GM12878 (cell line): Measurements from ENCODE around the gene SLC2A1. TPM values are rescaled to one million over a fixed set of nuclear protein-coding genes. Genes with fewer than 3 reads are reported as not detected.

ENCODE experiments used
- ATAC-seq: fragments of 200-7000 bp; cut with Tn5 transposase; 3 replicates; pipeline ENCODE4 v1.9.1; 2020; ENCODE audit warnings: mild to moderate bottlenecking, moderate library complexity
- BruUV-seq: library from RNA; stranded (reverse); fragments of 400-500 nt; replicated peaks from 2 replicates; lab custom pipeline; 2021; lab: Mats Ljungman, UMichigan
- CTCF ChIA-PET: fragments of 300-600 bp; sonication (Branson Sonifier 250); formaldehyde crosslinking; extraction: SDS; loops from one replicate; lab custom pipeline; 2021; ENCODE audit warnings: inconsistent platforms; lab: Yijun Ruan, JAX
- POLR2A ChIA-PET: fragments of 350-600 bp; formaldehyde crosslinking; extraction: SDS; loops from one replicate; lab custom pipeline; 2021; ENCODE audit warnings: inconsistent platforms; lab: Charles Lee
- RAD21 ChIA-PET: fragments of 300-600 bp; sonication (Branson Sonifier 250); formaldehyde crosslinking; loops from one replicate; lab custom pipeline; 2023; ENCODE audit warnings: antibody characterized with exemption; ENCODE audit not compliant: unreplicated experiment; lab: Charles Lee
- SMC1A ChIA-PET: fragments of 300-600 bp; sonication (Branson Sonifier 250); formaldehyde crosslinking; loops from one replicate; lab custom pipeline; 2023; ENCODE audit not compliant: unreplicated experiment, uncharacterized antibody; lab: Charles Lee
- DNase-seq: peaks from one replicate; pipeline ENCODE4 v3.0.0-alpha.2; 2011; ENCODE audit warnings: low read depth, low spot score
- FAIRE-seq: peaks from 3 replicates; lab custom pipeline; 2011; peaks lifted over from hg19 to GRCh38; lab: Jason Lieb, UNC
- H2AFZ ChIP-seq: 2 replicates; pipeline ENCODE4 v1.6.0; 2011; ENCODE audit warnings: low read depth, low read length, control low read depth; ENCODE audit not compliant: control insufficient read depth
- H3K27ac ChIP-seq: 2 replicates; pipeline ENCODE4 v1.5.1; 2011; ENCODE audit warnings: control low read depth; ENCODE audit not compliant: control insufficient read depth, insufficient read depth
- H3K27me3 ChIP-seq, 2 experiments: replicated peaks in 1 of 2; 2 replicates each; pipeline versions ENCODE4 v1.6.0 to v1.6.1; 2011; ENCODE audit warnings: low read length in 1 of 2; ENCODE audit not compliant: control insufficient read depth in 2 of 2, insufficient read depth in 2 of 2
- H3K36me3 ChIP-seq, 2 experiments: 2 replicates each; pipeline ENCODE4 v1.5.1; 2011; ENCODE audit warnings: low read length in 1 of 2; ENCODE audit not compliant: control insufficient read depth in 2 of 2, insufficient read depth in 2 of 2
- H3K4me1 ChIP-seq: 2 replicates; pipeline ENCODE4 v1.6.1; 2011; ENCODE audit warnings: mild to moderate bottlenecking, low read length, moderate library complexity, mixed read lengths; ENCODE audit not compliant: control insufficient read depth, insufficient read depth
- H3K4me2 ChIP-seq: 2 replicates; pipeline ENCODE4 v1.6.0; 2011; ENCODE audit warnings: control low read depth; ENCODE audit not compliant: control insufficient read depth, insufficient read depth
- H3K4me3 ChIP-seq: fragments of 200-600 bp; sonication (generic); 2 replicates; pipeline ENCODE4 v1.5.1; 2016
- H3K79me2 ChIP-seq: 2 replicates; pipeline ENCODE4 v1.6.0; 2011; ENCODE audit warnings: low read length; ENCODE audit not compliant: control insufficient read depth, insufficient read depth
- H3K9ac ChIP-seq: 2 replicates; pipeline ENCODE4 v1.8.0; 2011; ENCODE audit warnings: low read length, control low read depth, mixed read lengths; ENCODE audit not compliant: control insufficient read depth, insufficient read depth
- H3K9me3 ChIP-seq: replicated peaks from 3 replicates; pipeline ENCODE4 v1.5.1; 2011; ENCODE audit warnings: mild to moderate bottlenecking, low read length; ENCODE audit not compliant: control insufficient read depth, insufficient read depth
- H4K20me1 ChIP-seq: 2 replicates; pipeline ENCODE4 v1.6.0; 2011; ENCODE audit not compliant: control insufficient read depth, insufficient read depth
- GATAD2B ChIP-seq: fragments of 450-650 bp; conservative IDR thresholded peaks from 2 replicates; pipeline ENCODE4 v1.6.1; 2017; ENCODE audit warnings: low read depth, mild to moderate bottlenecking, moderate library complexity
- KLF5 ChIP-seq: fragments of 450-650 bp; IDR thresholded peaks from 2 replicates; pipeline ENCODE4 v1.6.1; 2014; ENCODE audit warnings: mild to moderate bottlenecking; ENCODE audit not compliant: partially characterized antibody
- MEF2B ChIP-seq: fragments of 450-650 bp; IDR thresholded peaks from 2 replicates; pipeline ENCODE4 v1.6.1; 2018; ENCODE audit warnings: mild to moderate bottlenecking, moderate library complexity; ENCODE audit not compliant: partially characterized antibody, poor library complexity, severe bottlenecking
- NR2C2 ChIP-seq: IDR thresholded peaks from 2 replicates; pipeline ENCODE4 v1.6.1; 2011; ENCODE audit warnings: borderline replicate concordance, low read depth; ENCODE audit not compliant: control insufficient read depth, insufficient read length
- RAD21 ChIP-seq: IDR thresholded peaks from 2 replicates; pipeline ENCODE4 v1.6.1; 2011; ENCODE audit warnings: mild to moderate bottlenecking, low read depth, low read length, moderate library complexity; ENCODE audit not compliant: insufficient read depth
- RUNX3 ChIP-seq: IDR thresholded peaks from 2 replicates; pipeline ENCODE4 v1.6.1; 2012; ENCODE audit warnings: low read length, inconsistent platforms
- SIN3A ChIP-seq: IDR thresholded peaks from 2 replicates; pipeline ENCODE4 v1.6.1; 2012; ENCODE audit warnings: low read depth, low read length, improper control_type of control experiment
- SMAD5 ChIP-seq: IDR thresholded peaks from 2 replicates; pipeline ENCODE4 v1.6.1; 2016; ENCODE audit warnings: antibody characterized with exemption, low read depth
- SMC3 ChIP-seq: IDR thresholded peaks from 2 replicates; pipeline ENCODE4 v1.6.1; 2011; ENCODE audit warnings: low read length, improper control_type of control experiment, borderline replicate concordance
- SP1 ChIP-seq: IDR thresholded peaks from one replicate; pipeline ENCODE4 v1.6.1; 2011; ENCODE audit warnings: low read depth, low read length
- YY1 ChIP-seq: IDR thresholded peaks from 2 replicates; pipeline ENCODE4 v1.6.1; 2011; ENCODE audit warnings: low read depth, mild to moderate bottlenecking, low read length
- ZNF217 ChIP-seq: fragments of 450-650 bp; IDR thresholded peaks from 2 replicates; pipeline ENCODE4 v1.6.1; 2017; ENCODE audit warnings: antibody characterized with exemption, mild to moderate bottlenecking
- WGBS: methylation state at CpG from one replicate; pipeline ENCODE4 v1.1.6; 2016; ENCODE audit warnings: low lambda C conversion rate; ENCODE audit not compliant: insufficient replicate concordance, insufficient coverage; ENCODE audit errors: missing lambda C conversion rate; 5-methylcytosine and 5-hydroxymethylcytosine counted together
- in situ Hi-C: fragments of 300-500 bp; cut with MboI; formaldehyde crosslinking; loops from 9 replicates; pipeline ENCODE4 v1.14.3; 2018; ENCODE audit warnings: mixed read lengths
- intact Hi-C: fragments of 100-400 bp; cut with micrococcal nuclease; formaldehyde crosslinking; loops from one replicate; pipeline ENCODE4 v1.14.2; 2022; ENCODE audit not compliant: unreplicated experiment
- polyA plus RNA-seq, 11 experiments: library from polyadenylated mRNA; depleted of rRNA in 4 of 11; unstranded in 6 of 11; stranded (reverse) in 5 of 11; fragments of >200 nt; fragmentation: Nextera tagmentation in 4 of 11; fragmentation: Illumina TruSeq in 1 of 11; extraction: Ambion mirVana in 4 of 11; extraction: Trizol in 1 of 11; gene quantifications; 1 replicate in 1 of 11; 2 replicates in 10 of 11; pipeline versions ENCODE4 v1.2.1 to v1.2.3, GENCODE V29; 2011 to 2016; ENCODE audit warnings: inconsistent platforms in 2 of 11, missing spikeins in 2 of 11, low read depth in 1 of 11
- total RNA-seq, 4 experiments: library from RNA; depleted of rRNA in 3 of 4; stranded (reverse); fragments of >200 nt in 3 of 4; fragmentation: Illumina TruSeq in 1 of 4; extraction: Trizol in 1 of 4; gene quantifications; 2 replicates each; pipeline versions ENCODE4 v1.2.1 to v1.2.3, GENCODE V29; 2013 to 2021
- TF ChIP-seq, protein P1 (sequence below): IDR thresholded peaks from 2 replicates; pipeline ENCODE4 v1.6.1; 2011; ENCODE audit warnings: mild to moderate bottlenecking, low read depth, low read length, moderate library complexity; ENCODE audit not compliant: insufficient replicate concordance
- TF ChIP-seq, protein P2 (sequence below): IDR thresholded peaks from 2 replicates; pipeline ENCODE4 v1.6.1; 2012; ENCODE audit warnings: low read depth, low read length, improper control_type of control experiment
- TF ChIP-seq, protein P3 (sequence below), 3 experiments: IDR thresholded peaks in 2 of 3; conservative IDR thresholded peaks in 1 of 3; 2 replicates each; pipeline ENCODE4 v1.5.1; 2011; ENCODE audit warnings: low read depth in 3 of 3, low read length in 3 of 3, mild to moderate bottlenecking in 3 of 3, control low read depth in 2 of 3, moderate library complexity in 2 of 3, inconsistent platforms in 1 of 3, mixed read lengths in 1 of 3; ENCODE audit not compliant: control insufficient read depth in 2 of 3, insufficient read depth in 1 of 3; ENCODE audit errors: extremely low read depth in 1 of 3

The SLC2A1 gene
- total and polyA plus RNA-seq, 10 of the 15 experiments (the other 5 are each of a cell fraction or from before 2014, with no cell fraction given), result 5.7 to 66.0 (median 44.2) TPM

DNA sequence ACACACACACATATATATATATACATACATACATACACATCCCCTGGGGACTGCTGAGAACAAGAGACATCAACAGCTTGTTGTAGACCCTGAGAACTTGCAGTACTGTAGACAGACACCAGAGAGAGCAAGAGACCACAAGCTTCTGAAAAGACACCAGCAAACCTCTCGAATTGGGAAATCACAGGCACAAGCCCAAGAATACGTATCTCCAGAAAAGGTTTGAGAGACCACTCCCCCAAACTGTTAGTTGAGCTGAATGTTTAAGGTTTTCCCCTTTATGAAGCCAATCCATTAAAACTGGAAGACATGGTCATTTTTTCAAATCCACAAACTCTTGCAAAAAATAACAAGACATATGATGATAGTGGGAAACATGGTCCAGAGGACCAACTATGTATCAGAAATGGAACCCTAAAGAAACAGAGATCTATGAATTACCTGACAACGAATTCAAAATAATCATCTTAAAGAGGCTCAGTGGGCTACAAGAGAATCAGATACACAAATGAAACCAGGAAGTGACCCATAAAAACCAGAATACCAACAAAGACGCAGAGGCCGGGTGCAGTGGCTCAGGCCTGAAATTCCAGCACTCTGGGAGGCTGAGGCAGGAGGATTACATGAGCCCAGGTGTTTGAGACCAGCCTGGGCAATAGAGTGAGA, 45.1 kb downstream of the SLC2A1 start:
- ATAC-seq (peak; percentile 88), FAIRE-seq (peak; percentile 84), DNase-seq (peak; percentile 64)
- no peaks in the 10 kb centered on the region for H3K36me3 ChIP-seq
- no peaks in the 10 kb centered on the region for H3K79me2 ChIP-seq
- in situ Hi-C loops (no loop called here), intact Hi-C loops (loop anchor here (1.0 to 5.0 kb wide), 3 partner anchors 135 to 336 kb away; no protein-coding TSS in a partner anchor)
- H3K4me2 ChIP-seq, result no peak overlapping the region
- no peak overlapping the region; the same call in 1 of the 2 replicates for H2AFZ ChIP-seq
- WGBS, result 27% methylated on average over 5 of the region's 5 CpGs
- SMC1A ChIA-PET, result interaction anchor here (0.6 to 17.7 kb wide), 28 partner anchors 9 to 501 kb away, joined by 3 to 602 read pairs (median 3); partner anchors contain the start of genes C1orf50, ERMAP, P3H1 and ZNF691
- no peaks in the 10 kb centered on the region for H3K27me3 ChIP-seq
- CTCF ChIA-PET, result interaction anchor here (0.5 to 10.3 kb wide), 35 partner anchors 9 to 340 kb away, joined by 3 to 383 read pairs (median 4); partner anchors contain the start of genes C1orf50, ERMAP, P3H1 and SVBP
- BruUV-seq, result no TSS peak
- TF ChIP-seq, protein P1, sequence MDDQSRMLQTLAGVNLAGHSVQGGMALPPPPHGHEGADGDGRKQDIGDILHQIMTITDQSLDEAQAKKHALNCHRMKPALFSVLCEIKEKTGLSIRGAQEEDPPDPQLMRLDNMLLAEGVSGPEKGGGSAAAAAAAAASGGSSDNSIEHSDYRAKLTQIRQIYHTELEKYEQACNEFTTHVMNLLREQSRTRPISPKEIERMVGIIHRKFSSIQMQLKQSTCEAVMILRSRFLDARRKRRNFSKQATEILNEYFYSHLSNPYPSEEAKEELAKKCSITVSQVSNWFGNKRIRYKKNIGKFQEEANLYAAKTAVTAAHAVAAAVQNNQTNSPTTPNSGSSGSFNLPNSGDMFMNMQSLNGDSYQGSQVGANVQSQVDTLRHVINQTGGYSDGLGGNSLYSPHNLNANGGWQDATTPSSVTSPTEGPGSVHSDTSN, result no peak
- TF ChIP-seq YY1, result 0 out of 2 replicates have a peak, but pooled peaks have one; percentile 21
- TF ChIP-seq RUNX3, result peak; percentile 38; the same call in 1 of the 2 replicates
- TF ChIP-seq NR2C2, result no peak
- peak; percentile 91 for TF ChIP-seq RAD21
- no peak for TF ChIP-seq SMAD5
- TF ChIP-seq SP1, result no peak
- TF ChIP-seq, protein P2, sequence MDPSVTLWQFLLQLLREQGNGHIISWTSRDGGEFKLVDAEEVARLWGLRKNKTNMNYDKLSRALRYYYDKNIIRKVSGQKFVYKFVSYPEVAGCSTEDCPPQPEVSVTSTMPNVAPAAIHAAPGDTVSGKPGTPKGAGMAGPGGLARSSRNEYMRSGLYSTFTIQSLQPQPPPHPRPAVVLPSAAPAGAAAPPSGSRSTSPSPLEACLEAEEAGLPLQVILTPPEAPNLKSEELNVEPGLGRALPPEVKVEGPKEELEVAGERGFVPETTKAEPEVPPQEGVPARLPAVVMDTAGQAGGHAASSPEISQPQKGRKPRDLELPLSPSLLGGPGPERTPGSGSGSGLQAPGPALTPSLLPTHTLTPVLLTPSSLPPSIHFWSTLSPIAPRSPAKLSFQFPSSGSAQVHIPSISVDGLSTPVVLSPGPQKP, result no peak
- peak; percentile 54 for TF ChIP-seq MEF2B
- no peak for TF ChIP-seq GATAD2B
- TF ChIP-seq, protein P3, sequence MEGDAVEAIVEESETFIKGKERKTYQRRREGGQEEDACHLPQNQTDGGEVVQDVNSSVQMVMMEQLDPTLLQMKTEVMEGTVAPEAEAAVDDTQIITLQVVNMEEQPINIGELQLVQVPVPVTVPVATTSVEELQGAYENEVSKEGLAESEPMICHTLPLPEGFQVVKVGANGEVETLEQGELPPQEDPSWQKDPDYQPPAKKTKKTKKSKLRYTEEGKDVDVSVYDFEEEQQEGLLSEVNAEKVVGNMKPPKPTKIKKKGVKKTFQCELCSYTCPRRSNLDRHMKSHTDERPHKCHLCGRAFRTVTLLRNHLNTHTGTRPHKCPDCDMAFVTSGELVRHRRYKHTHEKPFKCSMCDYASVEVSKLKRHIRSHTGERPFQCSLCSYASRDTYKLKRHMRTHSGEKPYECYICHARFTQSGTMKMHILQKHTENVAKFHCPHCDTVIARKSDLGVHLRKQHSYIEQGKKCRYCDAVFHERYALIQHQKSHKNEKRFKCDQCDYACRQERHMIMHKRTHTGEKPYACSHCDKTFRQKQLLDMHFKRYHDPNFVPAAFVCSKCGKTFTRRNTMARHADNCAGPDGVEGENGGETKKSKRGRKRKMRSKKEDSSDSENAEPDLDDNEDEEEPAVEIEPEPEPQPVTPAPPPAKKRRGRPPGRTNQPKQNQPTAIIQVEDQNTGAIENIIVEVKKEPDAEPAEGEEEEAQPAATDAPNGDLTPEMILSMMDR (IDR thresholded peaks at IDR 0.05 in 2 of 3, conservative IDR thresholded peaks at IDR 0.05 in 1 of 3; ENCODE audit: control insufficient read depth in 2 of 3, extremely low read depth in 1 of 3, insufficient read depth in 1 of 3, low read depth in 3 of 3, low read length in 3 of 3), result peak; percentile 72 to 76 (median 74)
- no peak for TF ChIP-seq KLF5
- TF ChIP-seq SIN3A, result no peak
- TF ChIP-seq SMC3, result peak; percentile 97
- TF ChIP-seq ZNF217, result no peak
- H3K4me3 ChIP-seq, result no peak overlapping the region
- no peak overlapping the region for H3K9ac ChIP-seq
- POLR2A ChIA-PET, result interaction anchor here (0.6 to 1.5 kb wide), 4 partner anchors 79 to 1178 kb away, joined by 3 to 4 read pairs (median 4); no protein-coding TSS in a partner anchor
- no peak overlapping the region for H3K27ac ChIP-seq
- RAD21 ChIA-PET, result interaction anchor here (0.6 to 8.4 kb wide), 15 partner anchors 10 to 1566 kb away, joined by 3 to 282 read pairs (median 4); partner anchors contain the start of gene ZNF691
- H4K20me1 ChIP-seq, result no peaks in the 10 kb centered on the region
- H3K9me3 ChIP-seq, result peaks cover 7% of the 10 kb centered on the region; the same call in 1 of the 3 replicates
- H3K4me1 ChIP-seq, result no peaks in the 10 kb centered on the region
